OCI-LY3 (cell line): ENCODE data around the gene PLCL1.

Source experiments
- CTCF ChIP-seq: fragments of 200-600, 300-600 bp; sonication (generic); IDR thresholded peaks from 2 replicates; pipeline ENCODE4 v1.5.1; 2014; ENCODE audit warnings: antibody characterized with exemption, low read length, low read depth
- EZH2phosphoT487 ChIP-seq: fragments of 200-600 bp; shearing (Covaris generic); IDR thresholded peaks from 2 replicates; pipeline ENCODE4 v1.6.1; 2018; ENCODE audit warnings: antibody characterized with exemption, mixed run types, low read depth

- TF ChIP-seq CTCF (no peak), EZH2phosphoT487 (no peak)
Measured at GRCh38 chr2:197875763-197876162, 71.4 kb downstream of the PLCL1 start.
